Brain microvascular endothelial cell (primary cell): ENCODE results near the gene APOA4.

Experiments used
- DNase-seq: peaks from one replicate; pipeline ENCODE4 v3.0.0-alpha.2; 2020
- H3K27ac ChIP-seq: fragments of 250-450 bp; sonication (Bioruptor Pico); 2 replicates; pipeline ENCODE4 v1.5.1; 2020; ENCODE audit warnings: mild to moderate bottlenecking, moderate library complexity
- H3K27me3 ChIP-seq: fragments of 250-450 bp; sonication (Bioruptor Pico); replicated peaks from 2 replicates; pipeline ENCODE4 v1.5.1; 2020; ENCODE audit warnings: mild to moderate bottlenecking
- H3K36me3 ChIP-seq: fragments of 250-450 bp; sonication (Bioruptor Pico); replicated peaks from 2 replicates; pipeline ENCODE4 v1.5.1; 2020; ENCODE audit warnings: mild to moderate bottlenecking
- H3K4me3 ChIP-seq: 2 replicates; pipeline ENCODE4 v1.5.1; 2011; ENCODE audit warnings: low read depth, mild to moderate bottlenecking, control low read depth, low read length, moderate library complexity
- CTCF ChIP-seq: IDR thresholded peaks from 2 replicates; pipeline ENCODE4 v1.5.1; 2011; ENCODE audit warnings: low read depth, mild to moderate bottlenecking, moderate library complexity, low read length, control low read depth, inconsistent platforms; ENCODE audit errors: missing control alignments
- in situ Hi-C: cut with HindIII; loops from 2 replicates; pipeline ENCODE4 v1.10.0; 2017; ENCODE audit warnings: low sequenced_read_pairs, low pct_ligation_motif_present

APOA4 gene

GRCh38 chr11:116840746-116841296 lies 17.7 kb upstream of the APOA4 start:
- Histone ChIP-seq H3K27ac (no peak overlapping the region), H3K36me3 (peaks cover 3% of the 10 kb centered on the region), H3K27me3 (no peaks in the 10 kb centered on the region), H3K4me3 (no peak overlapping the region)
- TF ChIP-seq CTCF: no peak
- in situ Hi-C loops: no loop called here
- DNase-seq: no peak

- in situ Hi-C loops: no loop called here
- no peak overlapping the region for H3K27ac ChIP-seq
- no peak overlapping the region for H3K4me3 ChIP-seq
- H3K27me3 ChIP-seq: no peaks in the 10 kb centered on the region
- peak; percentile 53 for TF ChIP-seq CTCF
- no peaks in the 10 kb centered on the region for H3K36me3 ChIP-seq
- no peak for DNase-seq
Measured at GRCh38 chr11:116840224-116840745, 17.2 kb upstream of the APOA4 start.

GRCh38 chr11:116838321-116839084 lies 15.4 kb upstream of the APOA4 start:
- no peaks in the 10 kb centered on the region for H3K36me3 ChIP-seq
- H3K27me3 ChIP-seq: no peaks in the 10 kb centered on the region
- in situ Hi-C loops: no loop called here
- no peak for DNase-seq
- no peak overlapping the region for H3K4me3 ChIP-seq
- no peak overlapping the region for H3K27ac ChIP-seq
- no peak for TF ChIP-seq CTCF

GRCh38 chr11:116837231-116838091 lies 14.4 kb upstream of the APOA4 start, which contains the start of gene APOA1:
TSS of gene APOA1 (minus strand) at chr11:116837622. CDS start at chr11:116837387, 235 bp downstream.
- DNase-seq: no peak
- H3K27me3 ChIP-seq: no peaks in the 10 kb centered on the region
- in situ Hi-C loops: no loop called here
- H3K27ac ChIP-seq: no peak within 1 kb of the TSS
- no peak for TF ChIP-seq CTCF
- no peaks in the 10 kb centered on the region for H3K36me3 ChIP-seq
- H3K4me3 ChIP-seq: no peak within 1 kb of the TSS

- Histone ChIP-seq H3K36me3 (no peaks in the 10 kb centered on the region), H3K27ac (no peak overlapping the region), H3K27me3 (no peaks in the 10 kb centered on the region), H3K4me3 (no peak overlapping the region)
- no peak for DNase-seq
- in situ Hi-C loops: no loop called here
- TF ChIP-seq CTCF: no peak
Measured at GRCh38 chr11:116836632-116836991, 13.5 kb upstream of the APOA4 start.
